HG02852 (cell line): ENCODE results near the gene THG1L.
"Not testable (repeated sequence)": the region's sequence is repeated elsewhere in the genome, so short reads cannot be mapped to it uniquely, and the experiment has no call there.

Source experiments
- ATAC-seq: cut with Tn5 transposase; IDR thresholded peaks from one replicate; pipeline ENCODE4 v1.9.1; 2021; ENCODE audit warnings: mild to moderate bottlenecking, moderate library complexity; ENCODE audit not compliant: unreplicated experiment

The THG1L gene

GRCh38 chr5:157726607-157727006 is 4.6 kb upstream of the THG1L start:
- not testable (repeated sequence) for ATAC-seq

GRCh38 chr5:157727858-157728257 is 3.4 kb upstream of the THG1L start:
- not testable (repeated sequence) for ATAC-seq

DNA sequence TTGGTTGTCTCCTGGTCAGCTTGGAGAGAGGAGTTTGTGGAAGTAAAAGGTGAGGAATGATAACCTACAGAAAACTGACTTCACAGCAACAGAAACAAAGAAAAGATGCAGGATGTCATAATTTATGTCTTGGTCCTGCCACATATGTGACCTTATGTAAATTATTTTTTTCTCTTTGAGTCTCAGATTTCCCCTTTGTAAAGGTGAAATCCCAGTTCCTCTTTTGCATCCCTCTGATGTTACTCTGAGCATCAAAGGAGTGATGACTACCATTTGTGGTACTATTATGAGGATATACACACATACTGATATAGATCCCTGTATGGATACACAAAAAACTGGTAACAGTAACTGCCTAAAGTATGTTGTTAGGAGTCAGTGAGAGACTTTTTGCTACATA is 1.4 kb upstream of the THG1L start:
- ATAC-seq: peak; percentile 63

DNA sequence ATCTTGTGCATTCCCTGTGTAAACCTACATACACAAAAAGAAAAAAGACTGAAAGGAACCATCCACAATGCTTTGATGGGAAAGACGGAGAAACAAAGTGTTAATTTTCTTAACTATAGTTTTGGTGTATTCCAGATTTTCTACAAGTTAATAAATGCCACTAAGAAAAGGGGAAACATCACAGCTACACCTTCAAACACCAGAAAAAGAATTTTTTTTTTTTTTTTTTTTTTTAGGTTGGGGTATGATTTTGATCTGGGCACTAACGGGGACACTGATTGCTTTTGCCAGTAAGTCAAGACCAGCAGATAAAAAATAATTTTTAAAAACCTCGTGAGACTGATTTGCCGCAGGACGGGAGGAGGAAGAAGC is 334 bp upstream of the THG1L start:
- ATAC-seq: no peak

GRCh38 chr5:157732130-157732514 is 902 bp downstream of the THG1L start:
- ATAC-seq: no peak

DNA sequence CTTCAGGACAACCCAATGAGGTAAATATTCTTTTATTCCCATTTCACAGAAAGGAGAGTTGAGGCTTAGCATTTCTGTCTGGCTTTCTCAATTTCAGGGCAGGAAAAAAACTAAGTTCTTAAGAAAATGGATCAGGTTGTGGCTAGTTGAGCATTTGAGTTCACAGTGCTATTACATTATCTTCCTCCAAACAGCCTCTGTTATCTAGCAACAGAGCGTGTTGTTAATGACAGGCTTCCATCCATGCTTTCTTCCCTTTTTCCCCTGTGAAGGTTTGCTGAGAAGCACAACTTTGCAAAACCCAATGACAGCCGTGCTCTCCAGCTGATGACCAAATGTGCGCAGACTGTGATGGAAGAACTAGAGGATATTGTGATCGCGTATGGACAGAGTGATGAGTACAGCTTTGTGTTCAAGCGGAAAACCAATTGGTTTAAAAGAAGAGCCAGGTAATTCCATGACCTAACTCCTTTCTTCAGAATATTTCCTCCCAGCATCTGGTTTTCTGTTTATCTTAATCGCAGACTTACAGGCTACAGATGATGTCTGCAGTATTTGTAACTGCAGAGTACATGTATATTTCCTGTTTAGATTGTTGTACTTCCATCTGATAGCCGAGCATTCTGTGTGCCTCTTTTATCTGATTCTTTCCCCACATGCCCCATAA is 1.5 kb downstream of the THG1L start:
- no peak for ATAC-seq

DNA sequence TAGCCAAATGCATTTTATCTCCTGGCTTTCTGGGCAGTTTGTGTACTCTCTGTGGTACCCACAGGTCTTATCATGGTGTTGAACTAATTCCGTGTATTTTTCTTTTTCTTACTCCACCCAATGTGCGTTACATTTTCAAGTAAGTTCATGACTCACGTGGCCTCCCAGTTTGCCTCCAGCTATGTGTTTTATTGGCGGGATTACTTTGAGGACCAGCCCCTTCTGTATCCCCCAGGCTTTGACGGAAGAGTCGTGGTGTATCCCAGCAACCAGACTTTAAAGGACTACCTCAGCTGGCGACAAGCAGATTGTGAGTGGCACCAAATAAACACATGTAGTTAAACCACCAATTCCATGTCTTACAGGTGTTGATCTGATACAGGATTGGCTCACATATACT is 3.2 kb downstream of the THG1L start:
- no peak for ATAC-seq

- no peak for ATAC-seq
These were observed 4.8 kb downstream of the THG1L start for GRCh38 chr5:157735991-157736390.

DNA sequence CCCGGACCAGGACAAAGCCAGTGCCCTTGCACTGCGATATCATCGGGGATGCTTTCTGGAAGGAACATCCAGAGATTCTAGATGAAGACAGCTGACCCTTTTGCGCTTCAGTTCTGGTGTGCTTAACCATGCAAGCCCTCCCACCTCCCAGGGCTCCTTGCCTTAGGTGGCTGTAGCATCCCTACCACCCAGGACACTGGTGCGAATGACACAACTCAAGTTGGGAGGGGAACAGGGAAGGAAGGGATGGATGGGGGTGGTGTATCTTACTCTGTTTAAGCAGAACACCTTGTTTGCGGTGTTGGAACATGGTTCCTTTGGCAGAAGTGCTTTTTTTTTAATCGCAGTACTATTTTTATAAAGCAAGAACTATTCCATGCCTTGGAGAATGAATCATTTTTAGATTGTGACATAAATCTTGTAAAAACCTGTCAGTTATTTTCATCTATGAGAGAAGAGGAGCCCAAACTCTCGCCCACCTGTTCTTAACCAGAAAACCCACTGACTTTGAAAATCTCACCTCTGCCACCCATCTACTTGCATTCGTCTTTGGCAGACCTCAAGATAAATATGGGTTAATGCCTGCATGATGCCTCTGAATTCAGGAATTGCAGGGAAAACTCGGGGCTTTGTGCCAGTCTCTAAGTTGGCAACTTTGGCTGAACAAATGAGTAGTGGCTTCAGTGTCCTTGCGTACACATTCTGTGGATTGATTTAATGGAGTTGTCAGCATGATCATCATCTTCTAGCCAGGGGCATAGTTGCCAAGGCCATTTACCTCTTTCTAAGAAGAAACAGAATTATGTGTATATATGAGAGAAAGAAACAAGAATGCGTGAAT is 8.4 kb downstream of the THG1L start:
- ATAC-seq: no peak

GRCh38 chr5:157740229-157740610 is 9.0 kb downstream of the THG1L start:
- no peak for ATAC-seq

DNA sequence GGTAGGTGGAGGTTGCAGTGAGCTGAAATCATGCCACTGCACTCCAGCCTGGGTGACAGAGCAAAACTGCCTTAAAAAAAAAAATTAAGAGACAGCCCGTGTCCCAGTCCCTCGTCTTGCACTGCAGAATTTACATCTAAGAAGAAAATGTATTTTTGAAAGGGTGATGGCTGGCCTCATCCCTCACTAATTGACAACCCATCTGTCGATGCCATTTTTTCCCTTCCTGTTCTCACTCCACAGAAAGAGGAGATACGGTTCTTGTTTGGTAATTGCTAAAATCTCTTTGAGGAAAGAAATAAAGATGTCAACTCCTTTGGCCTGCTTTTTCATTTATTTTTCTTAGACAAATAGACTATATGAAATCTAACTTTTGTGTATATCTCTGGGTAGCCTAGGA is 9.9 kb downstream of the THG1L start:
- no peak for ATAC-seq

- peak; percentile 91 for ATAC-seq
These were observed 12.2 kb downstream of the THG1L start, which contains the start of gene LSM11 for GRCh38 chr5:157743163-157744050. Gene LSM11 (plus strand): TSS chr5:157743712. CDS start chr5:157743751, 39 bp downstream.

DNA sequence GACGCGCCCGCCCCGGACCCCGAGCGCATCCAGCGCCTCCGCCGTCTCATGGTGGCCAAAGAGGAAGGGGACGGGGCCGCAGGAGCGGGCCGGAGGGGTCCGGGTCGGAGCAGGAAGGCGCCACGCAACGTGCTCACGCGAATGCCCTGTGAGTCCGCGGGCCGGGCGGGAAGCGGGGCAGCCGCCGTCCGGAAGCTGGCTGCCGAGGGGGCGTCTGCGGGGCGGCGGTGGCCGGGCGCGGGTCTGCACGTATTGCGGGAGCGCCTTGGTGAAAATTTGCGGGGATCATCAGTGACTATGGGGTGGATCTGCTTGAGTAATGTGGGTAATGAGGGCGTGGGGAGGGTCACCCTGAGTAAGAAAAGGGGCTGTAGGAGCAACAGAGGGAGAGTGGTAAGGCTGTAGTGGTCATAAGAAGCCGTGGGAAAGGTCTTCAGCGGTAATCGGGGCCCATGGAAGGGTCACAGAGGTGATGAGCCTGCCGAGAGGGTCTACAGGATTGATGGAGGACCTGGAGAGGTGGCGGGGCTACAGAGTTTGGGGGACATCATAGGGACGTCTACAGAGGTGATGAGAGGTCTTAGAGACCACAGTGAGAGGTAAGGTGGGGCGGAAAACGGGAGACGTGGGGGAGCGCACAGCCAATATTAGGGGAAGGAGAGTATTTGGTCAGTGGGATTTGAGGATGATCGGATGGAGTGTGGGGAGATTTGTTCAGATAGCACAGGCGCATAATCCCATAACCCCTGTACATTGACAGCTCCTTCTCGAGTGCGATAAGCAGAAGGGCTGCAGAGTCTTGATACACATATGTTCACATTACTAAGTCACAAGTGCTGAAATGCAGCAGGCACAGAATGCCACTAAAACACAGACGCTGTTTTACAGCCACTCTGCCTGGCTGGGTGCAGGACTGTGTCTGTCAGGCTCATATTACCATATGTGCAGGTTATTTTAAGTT is 13.1 kb downstream of the THG1L start:
- ATAC-seq: peak; percentile 33

DNA sequence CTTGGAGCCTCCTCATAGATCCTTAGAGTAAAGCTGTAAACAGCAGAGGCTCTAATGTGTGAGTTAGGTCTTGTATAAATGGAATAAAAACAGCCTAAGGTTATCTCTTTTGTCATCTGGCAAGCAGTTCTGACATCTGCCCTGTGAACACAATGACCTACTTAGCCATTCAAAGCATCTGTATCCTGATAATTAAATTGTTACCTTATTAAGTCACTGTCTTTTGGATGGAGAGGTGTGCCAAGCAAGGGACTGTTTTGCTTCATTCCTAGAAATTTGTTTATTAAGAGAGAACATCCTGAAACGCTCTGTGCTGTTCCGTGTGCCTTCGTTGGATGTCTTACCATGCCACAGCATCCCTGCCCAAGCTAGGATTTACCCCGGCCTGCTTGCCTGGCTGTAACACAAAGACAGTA is 13.8 kb downstream of the THG1L start:
- no peak for ATAC-seq

GRCh38 chr5:157747173-157747740 is 16.0 kb downstream of the THG1L start:
- ATAC-seq: no peak

GRCh38 chr5:157747766-157748700 is 16.8 kb downstream of the THG1L start:
- no peak for ATAC-seq

GRCh38 chr5:157748760-157749461 is 17.7 kb downstream of the THG1L start:
- no peak for ATAC-seq

- ATAC-seq: no peak
These were observed 18.2 kb downstream of the THG1L start for GRCh38 chr5:157749462-157749799.
